ES-I3 (cell line): Measurements from ENCODE around the gene CAP2.

Experiments
- H3K36me3 ChIP-seq: 2 replicates; pipeline ENCODE4 v1.6.1; 2013; ENCODE audit warnings: mild to moderate bottlenecking, low read length, control low read depth, moderate library complexity; ENCODE audit not compliant: insufficient read depth
- H3K4me1 ChIP-seq: 2 replicates; pipeline ENCODE4 v1.6.1; 2013; ENCODE audit warnings: mild to moderate bottlenecking, control low read depth, low read length; ENCODE audit not compliant: insufficient read depth
- H3K9ac ChIP-seq: 2 replicates; pipeline ENCODE4 v1.6.1; 2013; ENCODE audit warnings: low read depth, mild to moderate bottlenecking, low read length, moderate library complexity
- H3K9me3 ChIP-seq: 2 replicates; pipeline ENCODE4 v1.6.1; 2013; ENCODE audit warnings: mild to moderate bottlenecking, low read length, moderate library complexity; ENCODE audit not compliant: control insufficient read depth, insufficient read depth

CAP2 gene

GRCh38 chr6:17392978-17393891, at the start of gene CAP2:
CAP2 (plus strand) TSS chr6:17393595; CDS start chr6:17421556, 27,961 bp downstream.
- Histone ChIP-seq H3K9me3 (no peaks in the 10 kb centered on the region), H3K4me1 (no peaks in the 10 kb centered on the region), H3K9ac (peak within 1 kb of the TSS; percentile 75), H3K36me3 (no peaks in the 10 kb centered on the region)

- Histone ChIP-seq H3K9me3 (no peaks in the 10 kb centered on the region), H3K36me3 (no peaks in the 10 kb centered on the region), H3K4me1 (no peaks in the 10 kb centered on the region), H3K9ac (no peak overlapping the region)
These were observed 46.4 kb upstream of the CAP2 start for GRCh38 chr6:17347012-17347411.

GRCh38 chr6:17349427-17349826, 44.0 kb upstream of the CAP2 start:
- Histone ChIP-seq H3K36me3 (no peaks in the 10 kb centered on the region), H3K4me1 (no peaks in the 10 kb centered on the region), H3K9ac (no peak overlapping the region), H3K9me3 (no peaks in the 10 kb centered on the region)

GRCh38 chr6:17352302-17352701, 41.1 kb upstream of the CAP2 start:
- no peaks in the 10 kb centered on the region for H3K4me1 ChIP-seq
- H3K9ac ChIP-seq = no peak overlapping the region
- H3K36me3 ChIP-seq = no peaks in the 10 kb centered on the region
- H3K9me3 ChIP-seq = no peaks in the 10 kb centered on the region

- no peaks in the 10 kb centered on the region for H3K36me3 ChIP-seq
- H3K9me3 ChIP-seq = no peaks in the 10 kb centered on the region
- no peaks in the 10 kb centered on the region for H3K4me1 ChIP-seq
- no peak overlapping the region for H3K9ac ChIP-seq
These were observed 39.8 kb upstream of the CAP2 start for GRCh38 chr6:17353440-17354175.

- no peaks in the 10 kb centered on the region for H3K36me3 ChIP-seq
- no peak overlapping the region for H3K9ac ChIP-seq
- H3K9me3 ChIP-seq = no peaks in the 10 kb centered on the region
- H3K4me1 ChIP-seq = no peaks in the 10 kb centered on the region
These were observed 38.5 kb upstream of the CAP2 start for GRCh38 chr6:17354700-17355403.

GRCh38 chr6:17355404-17355774, 38.0 kb upstream of the CAP2 start:
- Histone ChIP-seq H3K9me3 (no peaks in the 10 kb centered on the region), H3K36me3 (no peaks in the 10 kb centered on the region), H3K4me1 (no peaks in the 10 kb centered on the region), H3K9ac (no peak overlapping the region)

GRCh38 chr6:17358515-17358914, 34.9 kb upstream of the CAP2 start:
- Histone ChIP-seq H3K4me1 (no peaks in the 10 kb centered on the region), H3K9ac (no peak overlapping the region), H3K36me3 (no peaks in the 10 kb centered on the region), H3K9me3 (no peaks in the 10 kb centered on the region)

- no peaks in the 10 kb centered on the region for H3K4me1 ChIP-seq
- no peak overlapping the region for H3K9ac ChIP-seq
- H3K9me3 ChIP-seq = no peaks in the 10 kb centered on the region
- H3K36me3 ChIP-seq = no peaks in the 10 kb centered on the region
These were observed 32.8 kb upstream of the CAP2 start for GRCh38 chr6:17360564-17360963.

- Histone ChIP-seq H3K4me1 (no peaks in the 10 kb centered on the region), H3K9ac (no peak overlapping the region), H3K36me3 (no peaks in the 10 kb centered on the region), H3K9me3 (no peaks in the 10 kb centered on the region)
These were observed 32.4 kb upstream of the CAP2 start for GRCh38 chr6:17361013-17361412.

GRCh38 chr6:17365961-17366360, 27.4 kb upstream of the CAP2 start:
- peaks cover 8% of the 10 kb centered on the region for H3K9me3 ChIP-seq
- H3K4me1 ChIP-seq = no peaks in the 10 kb centered on the region
- H3K36me3 ChIP-seq = no peaks in the 10 kb centered on the region
- no peak overlapping the region for H3K9ac ChIP-seq

- H3K36me3 ChIP-seq = no peaks in the 10 kb centered on the region
- peaks cover 10% of the 10 kb centered on the region for H3K9me3 ChIP-seq
- no peaks in the 10 kb centered on the region for H3K4me1 ChIP-seq
- no peak overlapping the region for H3K9ac ChIP-seq
These were observed 25.5 kb upstream of the CAP2 start for GRCh38 chr6:17367868-17368267.

- Histone ChIP-seq H3K4me1 (no peaks in the 10 kb centered on the region), H3K9ac (no peak overlapping the region), H3K36me3 (no peaks in the 10 kb centered on the region), H3K9me3 (no peaks in the 10 kb centered on the region)
These were observed 11.8 kb upstream of the CAP2 start for GRCh38 chr6:17381424-17382147.

- Histone ChIP-seq H3K36me3 (no peaks in the 10 kb centered on the region), H3K9me3 (no peaks in the 10 kb centered on the region), H3K4me1 (no peaks in the 10 kb centered on the region), H3K9ac (no peak overlapping the region)
These were observed 7.7 kb upstream of the CAP2 start for GRCh38 chr6:17385660-17386059.
